ENCODE results near the gene TBC1D1.

Gene TBC1D1

DNA sequence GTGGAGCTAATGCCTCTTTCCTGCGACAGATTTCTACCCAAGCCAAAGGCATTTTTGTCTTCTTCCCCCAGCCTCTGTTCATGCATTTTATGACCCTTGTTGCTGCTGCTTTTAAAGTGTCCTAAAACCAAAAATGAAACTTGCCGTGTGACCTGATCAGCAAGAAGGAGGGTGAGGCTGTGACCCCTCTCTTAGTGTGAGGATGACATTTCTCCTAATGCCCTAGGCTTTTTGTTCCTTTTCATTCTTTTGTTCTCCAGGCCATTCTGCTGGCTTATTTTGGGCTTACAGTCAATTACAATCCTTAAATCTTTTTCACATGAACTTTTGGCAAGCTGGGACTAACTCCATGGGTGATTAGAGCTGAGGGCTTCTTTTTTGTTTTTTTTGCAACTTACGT lies 103.7 kb downstream of the TBC1D1 start:
- no peak for DNase-seq

DNA sequence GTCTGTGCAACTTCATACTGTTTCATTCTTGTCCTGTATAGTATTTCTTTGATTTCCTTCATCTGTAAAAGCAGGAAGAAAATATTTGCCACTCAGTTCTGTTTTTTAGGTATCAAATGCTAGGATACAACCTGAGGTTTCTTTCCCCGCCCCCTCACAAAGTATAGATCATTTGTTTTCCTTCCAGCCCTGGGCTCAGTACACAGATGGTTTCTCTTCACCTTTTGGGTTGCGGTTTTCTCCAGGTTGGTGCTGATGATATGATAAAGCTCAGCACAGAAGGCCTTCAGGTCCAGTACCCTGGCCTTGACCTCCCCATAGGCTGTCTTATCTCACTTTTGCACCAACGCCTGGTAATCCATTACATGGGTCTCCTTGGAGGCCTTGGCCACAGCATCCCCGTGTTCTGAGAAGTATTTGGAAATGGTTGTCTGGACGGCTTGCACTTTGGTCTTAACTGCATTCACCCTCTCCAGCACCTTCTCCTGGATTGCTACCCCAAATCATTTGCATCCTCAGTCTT lies 104.5 kb downstream of the TBC1D1 start:
- no peak for DNase-seq

DNA sequence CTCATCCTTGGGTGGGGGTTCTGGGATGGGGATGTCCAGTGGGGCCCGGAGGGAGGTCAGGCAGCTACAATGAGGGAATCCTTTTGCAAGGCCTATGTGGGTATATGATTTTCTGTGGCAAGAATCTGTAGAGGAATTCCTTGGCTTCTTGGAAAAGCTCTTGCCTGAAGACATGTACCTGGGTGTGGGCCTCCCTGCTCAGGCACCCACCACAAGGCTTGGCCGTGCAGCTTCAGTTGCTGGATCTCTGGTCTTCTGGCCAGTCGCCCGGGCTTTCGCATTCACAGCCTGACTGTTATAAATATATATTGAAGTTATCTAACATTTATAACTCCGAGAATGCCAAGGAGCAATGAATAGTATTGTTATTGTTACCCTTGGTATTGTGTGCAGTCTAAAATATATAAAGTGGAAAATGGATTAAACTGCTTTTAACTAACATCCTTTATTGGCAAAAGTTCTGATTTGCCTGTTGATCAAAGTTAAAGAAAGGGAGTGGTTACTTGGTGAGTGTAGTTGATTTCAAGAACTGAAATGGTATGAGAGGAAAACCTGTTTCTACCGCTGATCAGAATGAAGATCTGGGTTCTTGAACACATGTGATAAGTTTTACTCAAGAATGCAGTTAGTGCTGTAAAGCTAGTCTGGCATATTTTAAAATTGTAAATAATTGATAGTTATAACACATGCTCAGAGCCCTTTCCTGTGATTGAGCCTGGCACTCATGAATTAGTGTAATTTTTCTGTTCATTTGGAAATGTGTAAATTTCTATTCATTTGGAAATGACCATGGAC lies 105.3 kb downstream of the TBC1D1 start:
- DNase-seq = no peak

GRCh38 chr4:37998226-37998625 lies 107.3 kb downstream of the TBC1D1 start:
- no peak for DNase-seq

- DNase-seq = no peak
These were observed 108.3 kb downstream of the TBC1D1 start for GRCh38 chr4:37999000-37999716.

DNA sequence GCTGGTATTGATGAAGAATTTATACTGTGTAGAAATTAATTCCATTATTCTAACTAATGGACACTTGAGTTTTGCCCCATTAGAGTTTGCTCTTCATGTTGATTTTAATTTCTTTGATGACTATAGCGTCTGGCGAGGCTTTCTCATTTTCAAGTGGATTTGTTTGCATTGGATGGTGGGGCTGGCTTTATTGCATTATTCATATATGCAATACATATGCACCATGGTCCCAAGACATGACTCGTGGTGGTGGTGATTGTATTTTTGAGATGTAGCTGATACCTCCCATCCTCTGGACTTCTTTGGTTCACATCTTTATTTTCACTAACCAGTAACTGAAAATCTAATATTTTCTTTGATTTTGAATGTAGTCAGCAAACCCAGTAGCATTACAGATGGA lies 109.1 kb downstream of the TBC1D1 start:
- no peak for DNase-seq

GRCh38 chr4:38001927-38002326 lies 111.0 kb downstream of the TBC1D1 start:
- DNase-seq = no peak

DNA sequence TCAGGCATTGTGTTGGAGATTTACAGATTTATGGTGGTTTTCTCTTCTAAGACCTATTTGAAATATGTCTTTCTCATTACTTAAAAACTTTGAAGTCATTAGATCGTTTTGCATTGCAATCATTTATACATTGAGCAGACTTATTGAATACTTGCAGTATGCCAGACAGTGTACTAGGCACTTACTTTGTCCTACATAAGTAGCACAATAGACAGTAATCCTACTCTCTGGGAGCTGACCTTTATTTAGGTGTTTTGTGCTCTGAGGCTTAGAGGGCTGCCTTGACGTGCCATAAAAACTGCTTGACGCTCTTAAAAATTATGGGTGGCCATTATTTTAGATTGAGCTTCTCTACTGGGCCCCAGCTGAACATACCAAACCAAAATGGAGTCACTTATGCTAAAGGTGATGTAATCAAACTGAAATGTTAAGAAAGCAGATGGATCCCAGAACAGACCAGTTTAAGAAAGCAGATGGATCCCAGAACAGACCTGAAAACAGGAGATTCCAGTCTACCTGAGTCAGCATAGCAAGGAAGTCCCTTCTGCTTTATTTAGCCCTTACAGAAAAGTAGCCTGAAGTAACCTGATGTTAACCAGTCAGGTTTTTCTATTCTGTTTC lies 111.7 kb downstream of the TBC1D1 start:
- no peak for DNase-seq

DNA sequence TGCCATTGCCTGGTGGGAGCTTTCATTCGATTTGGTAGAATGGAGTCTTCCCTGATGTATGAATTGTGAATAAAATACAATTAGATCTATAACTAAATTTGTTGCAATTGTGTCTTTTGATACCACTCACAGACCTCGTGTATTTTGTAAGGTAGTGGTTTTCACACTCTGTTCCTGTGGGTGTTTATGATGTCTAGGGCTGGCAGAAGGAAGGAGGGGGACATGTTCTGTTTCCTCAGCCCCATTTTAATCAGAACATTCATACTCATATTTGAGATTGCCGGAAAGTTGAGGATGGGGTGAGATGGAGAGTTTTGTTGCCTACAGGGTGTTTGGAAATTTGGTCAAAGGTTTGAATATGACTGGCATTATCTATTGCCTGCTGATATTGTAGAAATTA lies 112.2 kb downstream of the TBC1D1 start:
- no peak for DNase-seq

DNA sequence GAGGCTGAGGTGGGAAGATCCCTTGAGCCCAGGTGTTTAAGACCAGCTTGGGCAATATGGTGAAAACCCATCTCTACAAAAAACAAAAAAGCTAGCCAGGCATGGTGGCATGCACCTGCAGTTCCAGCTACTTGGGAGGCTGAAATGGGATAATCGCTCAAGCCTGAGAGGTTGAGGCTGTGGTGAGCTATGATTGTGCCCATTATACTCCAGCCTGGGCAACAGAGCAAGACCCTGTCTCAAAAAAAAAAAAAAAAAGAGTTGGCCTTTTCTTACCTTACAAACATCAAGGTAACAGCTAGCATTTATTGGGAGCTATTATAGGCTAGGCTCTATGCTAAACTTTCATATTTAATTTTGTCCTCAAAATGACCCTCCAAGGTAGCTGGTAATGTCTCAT lies 112.7 kb downstream of the TBC1D1 start:
- no peak for DNase-seq

DNA sequence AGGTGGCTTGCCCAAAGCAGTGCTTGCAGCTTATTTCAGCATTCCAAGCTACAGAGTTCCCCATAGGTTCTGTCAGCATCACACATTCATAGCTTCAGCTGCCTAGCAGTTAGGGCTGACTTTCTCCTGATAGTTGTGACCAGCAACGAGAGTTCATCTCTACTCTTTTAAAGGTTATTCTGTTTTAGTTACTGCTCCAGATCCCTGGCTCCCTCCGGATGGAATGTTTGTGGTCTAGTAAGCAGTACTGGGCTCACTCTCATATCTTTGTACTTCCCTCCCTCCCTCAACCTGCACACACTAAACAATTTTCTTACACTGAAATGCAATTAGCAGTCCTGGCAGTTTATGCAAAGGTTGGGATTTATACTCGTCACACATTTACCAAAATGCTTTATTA lies 113.2 kb downstream of the TBC1D1 start:
- DNase-seq = no peak

DNA sequence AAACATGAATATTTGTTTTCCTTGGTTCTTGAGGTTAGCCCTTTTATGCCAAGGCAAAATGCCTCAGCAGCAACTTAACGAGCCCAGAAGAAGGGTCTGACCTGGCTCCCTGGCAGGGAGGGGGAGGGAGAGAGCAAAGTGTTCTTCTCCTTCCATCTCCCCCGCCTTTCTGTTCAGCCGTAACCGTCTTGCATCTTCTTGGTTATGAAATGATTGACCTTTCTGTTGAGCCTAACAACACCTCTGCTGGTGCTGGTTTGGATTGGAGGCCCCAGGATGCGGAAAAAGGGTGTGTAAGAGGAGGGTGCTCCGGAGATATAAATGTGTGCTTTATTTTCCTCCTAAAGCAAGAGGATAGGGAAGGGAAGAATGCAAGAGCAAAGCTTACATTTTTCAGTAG lies 114.0 kb downstream of the TBC1D1 start:
- no peak for DNase-seq

DNA sequence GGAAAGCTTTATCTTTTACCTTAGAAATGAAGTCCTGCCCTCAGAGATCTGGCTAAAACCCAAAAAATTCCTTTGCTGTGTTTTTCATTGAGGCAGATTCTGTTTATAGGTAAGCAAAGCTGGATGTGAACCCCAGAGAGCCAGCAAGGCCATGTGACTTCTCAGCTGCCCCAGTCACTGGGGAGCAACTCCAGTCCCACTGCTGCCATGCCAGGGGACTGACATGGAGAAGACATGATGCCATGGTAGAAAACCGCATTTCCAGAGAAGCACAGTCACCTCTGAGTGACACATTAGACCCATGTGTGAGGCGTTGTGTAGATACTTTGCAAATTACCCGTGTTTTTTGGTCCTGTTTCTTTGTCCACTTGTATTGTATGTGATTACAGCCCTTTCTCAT lies 114.8 kb downstream of the TBC1D1 start:
- DNase-seq = no peak

- DNase-seq = no peak
These were observed 116.8 kb downstream of the TBC1D1 start for GRCh38 chr4:38007645-38008044.

DNA sequence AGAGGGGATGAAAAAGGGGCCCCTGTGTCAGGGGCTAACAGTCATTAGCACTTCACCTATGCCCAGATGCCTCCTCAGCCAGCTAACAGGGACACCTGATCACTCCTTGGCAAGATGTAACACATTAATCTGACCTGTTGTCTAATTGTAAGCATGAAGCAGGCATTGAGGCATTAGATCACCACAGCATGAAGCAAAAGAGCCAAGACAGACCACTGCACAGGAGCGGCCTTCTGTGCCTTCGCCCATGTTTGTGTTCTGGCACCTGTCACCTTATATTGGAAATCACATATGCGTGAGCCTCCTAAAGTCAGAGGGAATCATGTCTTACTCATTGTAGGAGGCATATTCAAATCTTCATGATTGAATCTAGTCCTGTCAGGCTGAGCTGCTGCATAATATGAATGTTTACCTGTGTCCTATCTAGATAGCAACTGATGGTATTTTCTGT lies 117.7 kb downstream of the TBC1D1 start:
- no peak for DNase-seq

- DNase-seq = no peak
These were observed 118.5 kb downstream of the TBC1D1 start for GRCh38 chr4:38009421-38009820.

DNA sequence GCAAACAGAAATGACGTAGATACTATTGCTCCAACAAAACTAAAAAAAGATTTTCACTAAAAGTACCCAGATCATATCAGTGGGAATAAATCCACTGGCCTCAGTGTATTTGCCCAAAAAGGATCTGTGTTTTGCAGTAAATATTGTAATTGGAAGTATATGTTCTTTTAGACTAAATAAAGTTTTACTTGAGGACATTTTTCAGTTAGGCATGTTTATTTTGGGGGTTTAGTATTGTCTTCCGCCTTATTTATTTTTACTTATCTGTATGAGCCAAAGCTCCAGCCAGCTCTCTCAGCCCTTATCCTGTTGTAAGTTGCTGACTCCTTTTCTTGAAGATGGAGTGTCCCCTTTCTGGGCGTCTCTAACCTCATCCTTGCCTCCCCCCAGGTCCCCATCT lies 119.1 kb downstream of the TBC1D1 start:
- DNase-seq = no peak

DNA sequence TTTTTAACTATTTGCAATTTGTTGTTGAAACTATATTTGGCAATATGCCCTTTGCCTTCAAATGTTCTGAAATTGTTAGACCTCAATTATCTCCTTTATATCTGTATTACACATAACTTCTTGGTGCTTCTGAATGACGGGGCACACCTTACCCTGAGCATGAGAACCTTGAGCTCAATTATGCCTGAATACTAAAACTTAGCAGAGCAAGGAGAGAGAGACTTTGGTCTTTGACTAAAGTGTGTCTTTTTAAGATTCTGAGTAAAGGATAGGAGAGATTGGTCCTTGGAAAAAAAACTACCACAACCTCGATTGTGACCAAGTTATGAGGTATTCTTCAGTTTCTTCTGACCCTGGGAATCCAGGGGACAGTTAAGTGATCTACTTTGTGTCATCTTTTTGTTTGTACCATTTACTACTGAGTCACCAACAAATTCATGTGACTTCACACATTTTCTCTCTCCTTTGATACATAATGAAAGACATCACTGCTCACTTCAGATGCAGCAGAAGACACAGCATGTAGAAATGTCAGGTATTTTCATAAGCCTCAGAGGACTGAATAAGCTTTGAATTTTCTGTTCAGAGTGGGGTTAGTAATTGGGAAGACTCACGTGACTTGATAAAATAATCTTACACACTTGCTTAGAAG lies 120.8 kb downstream of the TBC1D1 start:
- DNase-seq = no peak

- no peak for DNase-seq
These were observed 122.8 kb downstream of the TBC1D1 start for GRCh38 chr4:38013461-38014366.

DNA sequence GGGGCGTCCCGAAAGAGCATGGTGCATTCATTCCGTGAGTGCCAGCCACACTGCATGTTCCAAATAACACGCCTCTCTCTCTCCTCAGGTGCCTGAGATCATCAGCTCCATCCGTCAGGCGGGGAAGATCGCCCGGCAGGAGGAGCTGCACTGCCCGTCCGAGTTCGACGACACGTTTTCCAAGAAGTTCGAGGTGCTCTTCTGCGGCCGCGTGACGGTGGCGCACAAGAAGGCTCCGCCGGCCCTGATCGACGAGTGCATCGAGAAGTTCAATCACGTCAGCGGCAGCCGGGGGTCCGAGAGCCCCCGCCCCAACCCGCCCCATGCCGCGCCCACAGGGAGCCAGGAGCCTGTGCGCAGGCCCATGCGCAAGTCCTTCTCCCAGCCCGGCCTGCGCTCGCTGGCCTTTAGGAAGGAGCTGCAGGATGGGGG lies 123.6 kb downstream of the TBC1D1 start:
- no peak for DNase-seq

DNA sequence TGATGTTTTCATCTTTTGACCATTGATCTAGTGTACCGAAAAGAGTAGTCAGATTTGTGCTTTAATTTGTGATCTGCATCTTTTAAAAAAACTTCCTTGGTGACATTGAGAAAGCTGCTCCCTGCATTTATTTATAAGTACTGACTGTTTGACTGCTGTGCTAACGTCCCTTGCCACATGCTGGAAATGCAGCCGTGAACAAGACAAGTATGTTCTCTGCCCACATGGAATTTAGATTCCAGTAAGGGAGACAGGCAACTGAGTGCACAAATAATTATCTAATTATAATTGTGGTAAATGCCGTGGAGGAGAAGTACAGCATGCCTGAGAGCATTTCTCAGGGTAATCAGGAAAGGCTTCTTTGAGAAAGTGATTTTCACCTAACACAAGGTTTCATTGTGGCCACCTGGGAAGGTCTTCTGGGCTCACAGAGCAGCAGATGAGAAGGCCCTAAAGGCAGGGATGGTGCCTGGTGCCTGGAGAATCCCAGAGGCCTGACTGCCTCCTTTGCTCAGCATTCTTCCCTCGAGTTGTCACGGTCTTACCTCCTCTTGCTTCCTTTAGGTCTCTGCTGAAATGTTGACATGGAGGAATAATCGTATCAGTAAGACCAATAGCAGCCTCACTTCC lies 125.1 kb downstream of the TBC1D1 start:
- no peak for DNase-seq

- DNase-seq = no peak
These were observed 125.8 kb downstream of the TBC1D1 start for GRCh38 chr4:38016698-38017097.
